Dermis blood vessel endothelial cell (primary cell): ENCODE data around the gene SCGB1C1. TPM values are rescaled to one million over a fixed set of nuclear protein-coding genes. Genes with fewer than 3 reads are reported as not detected.

Experiments used
- total RNA-seq: library from RNA; depleted of rRNA; stranded (reverse); fragments of >200 nt; gene quantifications from 2 replicates; pipeline ENCODE4 v1.2.3, GENCODE V29; 2014

Gene SCGB1C1
- total RNA-seq, 1 donor from 2014 or later: not detected

Other genes starting within 250 kb of the SCGB1C1 start
- gene BET1L, start 14.3 kb downstream of the SCGB1C1 start, total RNA-seq: 13.4 and 17.3 TPM in 2 replicates
- gene RIC8A, start 14.6 kb downstream of the SCGB1C1 start, total RNA-seq: 127 and 140 TPM in 2 replicates
- 7.1 and 9.0 TPM in 2 replicates for gene SIRT3, start 43.3 kb downstream of the SCGB1C1 start, total RNA-seq
- 160 and 183 TPM in 2 replicates for gene PSMD13, start 43.9 kb downstream of the SCGB1C1 start, total RNA-seq
- gene NLRP6, start 85.3 kb downstream of the SCGB1C1 start, total RNA-seq: not detected in 2 replicates
- gene PGGHG, start 96.0 kb downstream of the SCGB1C1 start, total RNA-seq: 15.1 and 28.4 TPM in 2 replicates
- not detected in 2 replicates for gene IFITM5, start 106.4 kb downstream of the SCGB1C1 start, total RNA-seq
- 69.8 and 135 TPM in 2 replicates for gene IFITM2, start 114.7 kb downstream of the SCGB1C1 start, total RNA-seq
- 0.37 and 3.4 TPM in 2 replicates for gene IFITM1, start 121.0 kb downstream of the SCGB1C1 start, total RNA-seq
- 41.4 and 80.2 TPM in 2 replicates for gene IFITM3, start 127.8 kb downstream of the SCGB1C1 start, total RNA-seq
- 0.42 and 5.6 TPM in 2 replicates for gene B4GALNT4, start 176.4 kb downstream of the SCGB1C1 start, total RNA-seq
- 0.09 and 0.68 TPM in 2 replicates for gene PKP3, start 201.1 kb downstream of the SCGB1C1 start, total RNA-seq
- 43.2 and 52.2 TPM in 2 replicates for gene SIGIRR, start 221.9 kb downstream of the SCGB1C1 start, total RNA-seq
- gene ANO9, start 248.9 kb downstream of the SCGB1C1 start, total RNA-seq: 0.42 and 10.7 TPM in 2 replicates